ENCODE data around the gene ATAD3A. TPM values are rescaled to one million over a fixed set of nuclear protein-coding genes. Genes with fewer than 3 reads are reported as not detected.
A peak's percentile ranks its signal among the peaks of the same experiment; 100 is the strongest.
"Not testable (repeated sequence)": the region's sequence is repeated elsewhere in the genome, so short reads cannot be mapped to it uniquely, and the experiment has no call there.

Gene ATAD3A
- total RNA-seq, result 10 to 100 TPM; 17.3 to 37.3 (median 22.2) TPM
- total RNA-seq (2013), result 10.5 TPM

DNA sequence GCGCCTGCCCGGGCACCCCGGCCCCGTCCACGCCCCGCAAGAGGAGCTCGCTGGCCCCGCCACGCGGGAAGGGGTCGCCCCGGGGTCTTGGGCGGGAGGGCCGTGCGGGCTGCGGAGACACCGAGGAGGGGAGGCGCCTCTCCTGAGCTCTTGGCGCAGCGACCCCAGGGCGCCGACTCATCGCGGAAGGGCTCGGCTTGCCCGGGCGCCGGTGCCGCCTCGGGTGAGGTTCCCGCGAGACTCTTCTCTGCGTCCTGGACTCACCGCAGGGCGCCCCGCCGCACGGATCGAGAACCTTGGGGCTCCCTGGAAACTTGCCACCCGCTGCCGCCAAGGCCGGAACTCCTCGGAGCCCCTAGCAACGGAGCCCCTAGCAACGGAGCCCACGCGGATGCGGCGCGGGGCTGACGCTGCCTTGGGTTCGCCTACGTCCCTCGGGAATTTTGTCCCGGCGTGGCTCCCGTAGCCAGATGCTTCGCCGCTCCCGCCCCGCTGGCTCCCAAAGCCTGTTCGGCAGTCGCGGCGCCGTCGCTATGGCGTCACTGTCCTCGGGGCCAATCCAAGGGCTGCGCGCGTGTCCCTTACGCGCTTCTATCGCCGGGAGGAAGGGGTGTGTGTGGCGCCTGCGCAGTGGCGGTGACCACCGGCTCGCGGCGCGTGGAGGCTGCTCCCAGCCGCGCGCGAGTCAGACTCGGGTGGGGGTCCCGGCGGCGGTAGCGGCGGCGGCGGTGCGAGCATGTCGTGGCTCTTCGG lies at the start of gene ATAD3A:
Gene ATAD3A (plus strand): TSS at position 630 of the 753 bp plus-strand sequence. CDS start 107 bp downstream, at position 737.
- DNase-seq, result peak; percentile 87 to 97
- Mint-ChIP-seq H3K36me3 (no peaks in the 10 kb centered on the region), H3K27me3 (ENCODE audit: low read depth in 2 of 2) (no peaks in the 10 kb centered on the region), H3K27ac (peak within 1 kb of the TSS; percentile 87 to 92), H3K4me1 (peaks cover 6 to 13% of the 10 kb centered on the region in 2 donors), H3K9me3 (no peaks in the 10 kb centered on the region), H3K4me3 (peak within 1 kb of the TSS; percentile 95)
- Histone ChIP-seq H3K27ac (ENCODE audit: low read length) (peak within 1 kb of the TSS; percentile 88), H3K4me1 (ENCODE audit: control insufficient read depth, insufficient read depth, low read length) (peaks cover 13% of the 10 kb centered on the region), H3K4me3 (ENCODE audit: low read length) (peak within 1 kb of the TSS; percentile 87), H3K9me3 (ENCODE audit: control insufficient read depth, insufficient read depth, low read length) (no peaks in the 10 kb centered on the region), H3K36me3 (ENCODE audit: control insufficient read depth, insufficient read depth, low read length) (no peaks in the 10 kb centered on the region), H3K27me3 (ENCODE audit: control insufficient read depth, insufficient read depth, low read length) (no peaks in the 10 kb centered on the region)
- TF ChIP-seq, protein P1, sequence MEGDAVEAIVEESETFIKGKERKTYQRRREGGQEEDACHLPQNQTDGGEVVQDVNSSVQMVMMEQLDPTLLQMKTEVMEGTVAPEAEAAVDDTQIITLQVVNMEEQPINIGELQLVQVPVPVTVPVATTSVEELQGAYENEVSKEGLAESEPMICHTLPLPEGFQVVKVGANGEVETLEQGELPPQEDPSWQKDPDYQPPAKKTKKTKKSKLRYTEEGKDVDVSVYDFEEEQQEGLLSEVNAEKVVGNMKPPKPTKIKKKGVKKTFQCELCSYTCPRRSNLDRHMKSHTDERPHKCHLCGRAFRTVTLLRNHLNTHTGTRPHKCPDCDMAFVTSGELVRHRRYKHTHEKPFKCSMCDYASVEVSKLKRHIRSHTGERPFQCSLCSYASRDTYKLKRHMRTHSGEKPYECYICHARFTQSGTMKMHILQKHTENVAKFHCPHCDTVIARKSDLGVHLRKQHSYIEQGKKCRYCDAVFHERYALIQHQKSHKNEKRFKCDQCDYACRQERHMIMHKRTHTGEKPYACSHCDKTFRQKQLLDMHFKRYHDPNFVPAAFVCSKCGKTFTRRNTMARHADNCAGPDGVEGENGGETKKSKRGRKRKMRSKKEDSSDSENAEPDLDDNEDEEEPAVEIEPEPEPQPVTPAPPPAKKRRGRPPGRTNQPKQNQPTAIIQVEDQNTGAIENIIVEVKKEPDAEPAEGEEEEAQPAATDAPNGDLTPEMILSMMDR (IDR thresholded peaks at IDR 0.05), result no peak
- peak; percentile 91 to 96 (median 91) for ATAC-seq
- intact Hi-C loops (cut with micrococcal nuclease), result no loop called here
- under 1% methylated on average over 99 of the region's 99 CpGs for WGBS (ENCODE audit: insufficient coverage)

DNA sequence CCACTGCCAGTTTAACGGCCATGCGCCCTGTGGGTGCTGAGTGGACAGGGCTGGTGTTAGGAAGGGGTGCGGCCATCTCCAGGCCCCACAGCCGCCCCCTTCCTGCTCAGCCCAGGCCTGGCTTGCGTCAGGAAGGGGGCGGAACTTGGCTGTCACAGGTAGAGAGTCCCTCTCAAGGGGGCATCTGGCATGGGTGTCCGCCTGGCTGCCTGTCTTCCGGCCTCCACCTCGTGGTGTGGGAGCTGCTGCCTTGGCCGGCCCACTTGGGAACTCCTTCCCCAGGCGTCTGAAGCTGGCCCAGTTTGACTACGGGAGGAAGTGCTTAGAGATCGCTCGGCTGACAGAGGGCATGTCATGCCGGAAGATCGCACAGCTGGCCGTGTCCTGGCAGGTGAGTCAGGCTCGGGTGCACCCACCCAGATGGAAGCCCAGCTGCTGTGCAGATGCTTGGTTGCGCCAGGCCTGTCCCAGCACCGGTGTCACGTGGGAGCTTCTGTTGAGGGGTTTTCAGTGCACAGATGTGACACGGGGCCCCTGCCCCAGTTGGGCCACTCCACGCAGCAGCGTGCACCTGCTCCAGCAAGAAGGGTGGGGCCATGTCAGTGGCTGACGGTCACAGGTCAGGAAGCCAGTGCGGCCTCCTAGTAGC lies 49.5 kb upstream of the ATAD3A start:
- DNase-seq, result no peak
- H3K36me3 Mint-ChIP-seq, result no peaks in the 10 kb centered on the region
- WGBS (ENCODE audit: insufficient coverage), result 82% methylated on average over 26 of the region's 26 CpGs
- peak overlapping the region in 1 of 2 donors; percentile 35 for H3K27ac Mint-ChIP-seq
- Histone ChIP-seq H3K9me3 (ENCODE audit: control insufficient read depth, insufficient read depth, low read length) (no peaks in the 10 kb centered on the region), H3K27ac (ENCODE audit: low read length) (no peak overlapping the region), H3K4me1 (ENCODE audit: control insufficient read depth, insufficient read depth, low read length) (peaks cover 6% of the 10 kb centered on the region), H3K36me3 (ENCODE audit: control insufficient read depth, insufficient read depth, low read length) (no peaks in the 10 kb centered on the region), H3K4me3 (ENCODE audit: low read length) (no peak overlapping the region), H3K27me3 (ENCODE audit: control insufficient read depth, insufficient read depth, low read length) (no peaks in the 10 kb centered on the region)
- H3K4me1 Mint-ChIP-seq, result no peaks in the 10 kb centered on the region
- peaks cover 0 to 5% of the 10 kb centered on the region in 2 donors for H3K27me3 Mint-ChIP-seq (ENCODE audit: low read depth in 2 of 2)
- TF ChIP-seq, protein P1 (IDR thresholded peaks at IDR 0.05), result no peak
- intact Hi-C loops (cut with micrococcal nuclease), result no loop called here
- H3K4me3 Mint-ChIP-seq, result peak overlapping the region; percentile 25
- peak in 2 of 3 donors; percentile 66 to 79 for ATAC-seq
- no peaks in the 10 kb centered on the region for H3K9me3 Mint-ChIP-seq

DNA sequence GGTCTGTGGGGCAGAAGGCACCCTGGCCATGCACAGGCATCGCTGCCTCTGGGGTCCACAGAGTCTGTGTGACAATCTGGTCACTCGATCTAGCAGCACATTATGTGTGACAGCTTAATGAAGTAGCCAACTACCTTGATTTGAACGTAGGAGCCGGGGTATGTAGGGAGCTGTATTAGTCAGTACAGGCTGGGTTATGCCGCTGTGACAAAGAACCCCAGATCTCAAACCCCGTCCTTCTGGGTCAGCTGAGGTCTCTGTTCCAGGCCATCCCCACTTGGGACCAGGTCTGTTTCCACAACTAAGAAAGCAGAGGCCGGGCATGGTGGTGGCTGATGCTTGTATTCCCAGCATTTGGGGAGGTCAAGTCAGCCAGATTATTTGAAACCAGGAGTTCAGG lies 48.6 kb upstream of the ATAD3A start:
- peaks cover 6% of the 10 kb centered on the region for H3K4me1 ChIP-seq (ENCODE audit: control insufficient read depth, insufficient read depth, low read length)
- 91% methylated on average over 7 of the region's 7 CpGs for WGBS (ENCODE audit: insufficient coverage)
- ATAC-seq (no peak), DNase-seq (no peak)
- intact Hi-C loops (cut with micrococcal nuclease), result no loop called here
- H3K4me3 ChIP-seq (ENCODE audit: low read length), result no peak overlapping the region
- H3K4me1 Mint-ChIP-seq, result no peaks in the 10 kb centered on the region
- H3K27ac Mint-ChIP-seq, result no peak overlapping the region
- H3K36me3 ChIP-seq (ENCODE audit: control insufficient read depth, insufficient read depth, low read length), result no peaks in the 10 kb centered on the region
- H3K4me3 Mint-ChIP-seq, result no peak overlapping the region
- H3K9me3 ChIP-seq (ENCODE audit: control insufficient read depth, insufficient read depth, low read length), result no peaks in the 10 kb centered on the region
- peaks cover 0 to 5% of the 10 kb centered on the region in 2 donors for H3K27me3 Mint-ChIP-seq (ENCODE audit: low read depth in 2 of 2)
- H3K27ac ChIP-seq (ENCODE audit: low read length), result no peak overlapping the region
- TF ChIP-seq, protein P1 (IDR thresholded peaks at IDR 0.05), result no peak
- H3K9me3 Mint-ChIP-seq, result no peaks in the 10 kb centered on the region
- no peaks in the 10 kb centered on the region for H3K27me3 ChIP-seq (ENCODE audit: control insufficient read depth, insufficient read depth, low read length)
- no peaks in the 10 kb centered on the region for H3K36me3 Mint-ChIP-seq

DNA sequence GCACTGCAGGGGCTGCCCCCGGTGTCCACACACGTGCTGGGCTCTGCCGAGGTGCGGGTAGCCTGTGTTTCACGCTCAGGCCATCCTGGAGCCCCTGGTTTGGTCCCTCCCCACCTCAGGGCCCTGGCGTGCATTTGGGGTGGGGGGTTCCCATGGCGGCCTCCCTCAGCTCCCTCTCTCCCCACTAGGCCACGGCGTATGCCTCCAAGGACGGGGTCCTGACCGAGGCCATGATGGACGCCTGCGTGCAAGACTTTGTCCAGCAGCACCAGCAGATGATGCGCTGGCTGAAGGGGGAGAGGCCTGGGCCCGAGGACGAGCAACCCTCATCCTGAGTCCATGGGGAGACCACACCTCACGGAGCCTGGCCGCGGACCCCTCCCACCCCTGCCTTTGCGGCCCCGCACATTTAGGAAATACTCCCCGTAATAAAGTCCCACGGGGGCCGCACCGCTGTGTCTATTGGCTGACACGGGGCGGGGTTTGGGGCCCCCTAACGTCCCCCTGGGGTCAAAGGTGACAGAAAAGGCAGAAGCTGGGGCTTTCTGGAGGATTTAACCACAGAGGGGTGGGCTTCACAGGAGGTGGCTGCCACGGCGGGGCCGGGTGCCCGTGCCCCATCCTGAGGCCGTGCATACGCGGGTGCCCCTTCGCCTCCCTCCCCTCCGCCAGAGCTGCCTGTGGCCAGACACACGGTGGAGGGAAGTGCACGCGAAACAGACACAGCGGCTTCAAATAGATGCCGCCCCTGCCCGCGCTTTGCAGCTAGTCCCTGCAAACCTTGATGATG lies 43.6 kb upstream of the ATAD3A start:
- H3K36me3 Mint-ChIP-seq; H3K27ac Mint-ChIP-seq; H3K36me3 ChIP-seq (ENCODE audit: control insufficient read depth, insufficient read depth, low read length); intact Hi-C loops (cut with micrococcal nuclease); H3K27ac ChIP-seq (ENCODE audit: low read length); H3K9me3 ChIP-seq (ENCODE audit: control insufficient read depth, insufficient read depth, low read length); ATAC-seq; H3K27me3 ChIP-seq (ENCODE audit: control insufficient read depth, insufficient read depth, low read length); H3K4me3 ChIP-seq (ENCODE audit: low read length); DNase-seq; H3K27me3 Mint-ChIP-seq (ENCODE audit: low read depth in 2 of 2); H3K4me3 Mint-ChIP-seq; H3K9me3 Mint-ChIP-seq: not testable (repeated sequence)
- H3K4me1 ChIP-seq (ENCODE audit: control insufficient read depth, insufficient read depth, low read length), result peaks cover 18% of the 10 kb centered on the region
- peaks cover 8 to 17% of the 10 kb centered on the region in 2 donors for H3K4me1 Mint-ChIP-seq
- WGBS (ENCODE audit: insufficient coverage), result 82% methylated on average over 28 of the region's 44 CpGs

Data from natural killer cell (primary cell).